Gastrocnemius medialis (tissue), 4 donors: ENCODE data around the gene B3GNT9.

Source experiments
- POLR2A ChIP-seq, 2 donors: fragments of 450-650 bp; IDR thresholded peaks; one replicate each; pipeline ENCODE4 v1.6.1; 2017; ENCODE audit warnings: antibody characterized with exemption in 2 of 2, mild to moderate bottlenecking in 2 of 2, moderate library complexity in 2 of 2
- TF ChIP-seq, protein P1 (sequence below), 5 experiments: fragments of 450-650 bp in 3 of 5; fragments of 200-600 bp in 2 of 5; sonication (generic) in 2 of 5; IDR thresholded peaks in 4 of 5; conservative IDR thresholded peaks in 1 of 5; 1 replicate in 4 of 5; 2 replicates in 1 of 5; pipeline ENCODE4 v1.5.1; 2016 to 2019; ENCODE audit warnings: antibody characterized with exemption in 5 of 5, mild to moderate bottlenecking in 3 of 5, moderate library complexity in 3 of 5

DNA sequence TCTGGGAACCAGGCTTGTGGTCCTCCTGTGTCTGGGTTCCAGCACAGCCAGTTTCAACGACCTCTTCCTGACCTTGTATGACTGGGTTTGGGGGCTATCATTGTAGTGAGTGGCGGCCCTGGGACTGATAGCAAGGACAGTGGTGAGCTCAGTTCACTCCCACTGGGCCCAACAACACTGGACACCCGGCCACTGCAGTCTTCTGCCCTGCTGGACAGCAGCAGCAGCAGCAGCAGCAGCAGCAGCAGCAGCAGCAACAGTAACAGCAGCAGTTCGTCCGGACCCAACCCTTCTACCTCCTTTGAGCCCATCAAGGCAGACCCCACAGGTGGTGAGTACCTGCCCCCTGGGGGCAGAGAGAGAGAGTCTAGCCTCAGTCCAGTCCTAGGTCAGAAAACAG lies 44.9 kb upstream of the B3GNT9 start:
- no peak for TF ChIP-seq POLR2A (IDR thresholded peaks at IDR 0.05)
- TF ChIP-seq, protein P1, sequence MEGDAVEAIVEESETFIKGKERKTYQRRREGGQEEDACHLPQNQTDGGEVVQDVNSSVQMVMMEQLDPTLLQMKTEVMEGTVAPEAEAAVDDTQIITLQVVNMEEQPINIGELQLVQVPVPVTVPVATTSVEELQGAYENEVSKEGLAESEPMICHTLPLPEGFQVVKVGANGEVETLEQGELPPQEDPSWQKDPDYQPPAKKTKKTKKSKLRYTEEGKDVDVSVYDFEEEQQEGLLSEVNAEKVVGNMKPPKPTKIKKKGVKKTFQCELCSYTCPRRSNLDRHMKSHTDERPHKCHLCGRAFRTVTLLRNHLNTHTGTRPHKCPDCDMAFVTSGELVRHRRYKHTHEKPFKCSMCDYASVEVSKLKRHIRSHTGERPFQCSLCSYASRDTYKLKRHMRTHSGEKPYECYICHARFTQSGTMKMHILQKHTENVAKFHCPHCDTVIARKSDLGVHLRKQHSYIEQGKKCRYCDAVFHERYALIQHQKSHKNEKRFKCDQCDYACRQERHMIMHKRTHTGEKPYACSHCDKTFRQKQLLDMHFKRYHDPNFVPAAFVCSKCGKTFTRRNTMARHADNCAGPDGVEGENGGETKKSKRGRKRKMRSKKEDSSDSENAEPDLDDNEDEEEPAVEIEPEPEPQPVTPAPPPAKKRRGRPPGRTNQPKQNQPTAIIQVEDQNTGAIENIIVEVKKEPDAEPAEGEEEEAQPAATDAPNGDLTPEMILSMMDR (IDR thresholded peaks at IDR 0.05 in 4 of 5, conservative IDR thresholded peaks at IDR 0.05 in 1 of 5) = no peak
